Dendritic cell treated with granulocyte-macrophage colony-stimulating factor and Interleukin-4, amounts not matched to agents 40 ng/mL and 50 ng/mL, for 4 days (primary cell): ENCODE data around the gene LRRC32.

ENCODE experiments used
- H3K27ac Mint-ChIP-seq: one replicate; pipeline ENCODE4 v1.8.0; 2022; ENCODE audit warnings: mild to moderate bottlenecking, mixed read lengths
- H3K27me3 Mint-ChIP-seq: one replicate; pipeline ENCODE4 v1.8.0; 2022; ENCODE audit warnings: mild to moderate bottlenecking, mixed read lengths
- H3K36me3 Mint-ChIP-seq: one replicate; pipeline ENCODE4 v1.8.0; 2022; ENCODE audit warnings: low read depth, mixed read lengths
- H3K4me1 Mint-ChIP-seq: one replicate; pipeline ENCODE4 v1.8.0; 2022; ENCODE audit warnings: low read depth, mixed read lengths
- H3K4me3 Mint-ChIP-seq: one replicate; pipeline ENCODE4 v1.8.0; 2022; ENCODE audit warnings: mild to moderate bottlenecking, moderate library complexity, mixed read lengths
- H3K9me3 Mint-ChIP-seq: one replicate; pipeline ENCODE4 v1.8.0; 2022; ENCODE audit warnings: mixed read lengths
- intact Hi-C: fragments of 100-400 bp; cut with micrococcal nuclease; formaldehyde crosslinking; loops from one replicate; pipeline ENCODE4 v1.15.0; 2022

The LRRC32 gene

GRCh38 chr11:76667856-76668255 is 2.7 kb downstream of the LRRC32 start:
- peaks cover 44% of the 10 kb centered on the region for H3K4me1 Mint-ChIP-seq
- no peak overlapping the region for H3K27ac Mint-ChIP-seq
- H3K9me3 Mint-ChIP-seq, result no peaks in the 10 kb centered on the region
- intact Hi-C loops, result no loop called here
- no peaks in the 10 kb centered on the region for H3K36me3 Mint-ChIP-seq
- H3K4me3 Mint-ChIP-seq, result no peak overlapping the region
- peaks cover 91% of the 10 kb centered on the region for H3K27me3 Mint-ChIP-seq

- Mint-ChIP-seq H3K4me3 (no peak overlapping the region), H3K9me3 (no peaks in the 10 kb centered on the region), H3K4me1 (peaks cover 40% of the 10 kb centered on the region), H3K27me3 (peaks cover 89% of the 10 kb centered on the region), H3K27ac (no peak overlapping the region), H3K36me3 (no peaks in the 10 kb centered on the region)
- intact Hi-C loops, result no loop called here
Measured at GRCh38 chr11:76667271-76667818, 3.2 kb downstream of the LRRC32 start.

GRCh38 chr11:76666830-76667229 is 3.7 kb downstream of the LRRC32 start:
- Mint-ChIP-seq H3K9me3 (no peaks in the 10 kb centered on the region), H3K27ac (no peak overlapping the region), H3K36me3 (no peaks in the 10 kb centered on the region), H3K4me1 (peaks cover 37% of the 10 kb centered on the region), H3K4me3 (no peak overlapping the region), H3K27me3 (peaks cover 90% of the 10 kb centered on the region)
- intact Hi-C loops, result no loop called here

- no peaks in the 10 kb centered on the region for H3K9me3 Mint-ChIP-seq
- intact Hi-C loops, result no loop called here
- H3K36me3 Mint-ChIP-seq, result no peaks in the 10 kb centered on the region
- no peak overlapping the region for H3K4me3 Mint-ChIP-seq
- H3K27me3 Mint-ChIP-seq, result peaks cover 88% of the 10 kb centered on the region
- peaks cover 34% of the 10 kb centered on the region for H3K4me1 Mint-ChIP-seq
- H3K27ac Mint-ChIP-seq, result no peak overlapping the region
Measured at GRCh38 chr11:76666408-76666807, 4.1 kb downstream of the LRRC32 start.

- Mint-ChIP-seq H3K27ac (no peak overlapping the region), H3K9me3 (no peaks in the 10 kb centered on the region), H3K36me3 (no peaks in the 10 kb centered on the region), H3K4me1 (peaks cover 34% of the 10 kb centered on the region), H3K27me3 (peaks cover 87% of the 10 kb centered on the region), H3K4me3 (no peak overlapping the region)
- intact Hi-C loops, result no loop called here
Measured at GRCh38 chr11:76665921-76666351, 4.6 kb downstream of the LRRC32 start.

- no peak overlapping the region for H3K27ac Mint-ChIP-seq
- H3K27me3 Mint-ChIP-seq, result peaks cover 91% of the 10 kb centered on the region
- H3K4me3 Mint-ChIP-seq, result no peak overlapping the region
- peaks cover 33% of the 10 kb centered on the region for H3K4me1 Mint-ChIP-seq
- no peaks in the 10 kb centered on the region for H3K9me3 Mint-ChIP-seq
- H3K36me3 Mint-ChIP-seq, result no peaks in the 10 kb centered on the region
- intact Hi-C loops, result no loop called here
Measured at GRCh38 chr11:76665172-76665571, 5.4 kb downstream of the LRRC32 start.

GRCh38 chr11:76664578-76665061 is 5.9 kb downstream of the LRRC32 start:
- H3K27ac Mint-ChIP-seq, result no peak overlapping the region
- peaks cover 28% of the 10 kb centered on the region for H3K4me1 Mint-ChIP-seq
- H3K4me3 Mint-ChIP-seq, result no peak overlapping the region
- no peaks in the 10 kb centered on the region for H3K9me3 Mint-ChIP-seq
- no peaks in the 10 kb centered on the region for H3K36me3 Mint-ChIP-seq
- intact Hi-C loops, result no loop called here
- H3K27me3 Mint-ChIP-seq, result peaks cover 91% of the 10 kb centered on the region

GRCh38 chr11:76663912-76664440 is 6.6 kb downstream of the LRRC32 start:
- Mint-ChIP-seq H3K36me3 (no peaks in the 10 kb centered on the region), H3K27me3 (peaks cover 90% of the 10 kb centered on the region), H3K9me3 (no peaks in the 10 kb centered on the region), H3K4me3 (no peak overlapping the region), H3K4me1 (peaks cover 27% of the 10 kb centered on the region), H3K27ac (no peak overlapping the region)
- intact Hi-C loops, result no loop called here

GRCh38 chr11:76663486-76663810 is 7.1 kb downstream of the LRRC32 start:
- Mint-ChIP-seq H3K9me3 (no peaks in the 10 kb centered on the region), H3K27ac (no peak overlapping the region), H3K36me3 (no peaks in the 10 kb centered on the region), H3K27me3 (peaks cover 90% of the 10 kb centered on the region), H3K4me1 (peaks cover 27% of the 10 kb centered on the region), H3K4me3 (no peak overlapping the region)
- intact Hi-C loops, result no loop called here

GRCh38 chr11:76662656-76663485 is 7.7 kb downstream of the LRRC32 start:
- H3K27me3 Mint-ChIP-seq, result peaks cover 90% of the 10 kb centered on the region
- H3K27ac Mint-ChIP-seq, result no peak overlapping the region
- intact Hi-C loops, result no loop called here

GRCh38 chr11:76661834-76662434 is 8.6 kb downstream of the LRRC32 start:
- peaks cover 87% of the 10 kb centered on the region for H3K27me3 Mint-ChIP-seq
- no peak overlapping the region for H3K4me3 Mint-ChIP-seq
- peaks cover 33% of the 10 kb centered on the region for H3K4me1 Mint-ChIP-seq
- intact Hi-C loops, result no loop called here
- no peak overlapping the region for H3K27ac Mint-ChIP-seq
- no peaks in the 10 kb centered on the region for H3K36me3 Mint-ChIP-seq
- H3K9me3 Mint-ChIP-seq, result no peaks in the 10 kb centered on the region

More at GRCh38 chr11:76662656-76663485, 7.7 kb downstream of the LRRC32 start:
- H3K4me1 Mint-ChIP-seq, result peaks cover 27% of the 10 kb centered on the region
- no peaks in the 10 kb centered on the region for H3K9me3 Mint-ChIP-seq
- no peak overlapping the region for H3K4me3 Mint-ChIP-seq
- H3K36me3 Mint-ChIP-seq, result no peaks in the 10 kb centered on the region

GRCh38 chr11:76661306-76661751 is 9.2 kb downstream of the LRRC32 start:
- intact Hi-C loops, result no loop called here
- Mint-ChIP-seq H3K36me3 (no peaks in the 10 kb centered on the region), H3K27ac (no peak overlapping the region), H3K4me3 (no peak overlapping the region), H3K9me3 (no peaks in the 10 kb centered on the region), H3K4me1 (peaks cover 35% of the 10 kb centered on the region), H3K27me3 (peaks cover 88% of the 10 kb centered on the region)

GRCh38 chr11:76660533-76661305 is 9.8 kb downstream of the LRRC32 start:
- H3K4me3 Mint-ChIP-seq, result no peak overlapping the region
- peaks cover 88% of the 10 kb centered on the region for H3K27me3 Mint-ChIP-seq
- H3K27ac Mint-ChIP-seq, result no peak overlapping the region
- intact Hi-C loops, result no loop called here
- no peaks in the 10 kb centered on the region for H3K36me3 Mint-ChIP-seq
- peaks cover 33% of the 10 kb centered on the region for H3K4me1 Mint-ChIP-seq
- no peaks in the 10 kb centered on the region for H3K9me3 Mint-ChIP-seq
